Mammary epithelial cell (primary cell): Measurements from ENCODE around the gene TMEM232.
"Not testable (repeated sequence)": the region's sequence is repeated elsewhere in the genome, so short reads cannot be mapped to it uniquely, and the experiment has no call there.

Experiments
- EZH2 ChIP-seq: IDR thresholded peaks from 2 replicates; pipeline ENCODE4 v1.6.1; 2012; ENCODE audit warnings: low read length, inconsistent platforms, borderline replicate concordance
- TF ChIP-seq, protein P1 (sequence below), 2 donors: IDR thresholded peaks in 1 of 2; conservative IDR thresholded peaks in 1 of 2; 2 replicates each; pipeline ENCODE4 v1.5.1; 2011 to 2012; ENCODE audit warnings: inconsistent platforms in 2 of 2, low read length in 2 of 2, mild to moderate bottlenecking in 2 of 2, control low read depth in 1 of 2, low read depth in 1 of 2; ENCODE audit not compliant: insufficient read depth in 1 of 2; ENCODE audit errors: extremely low read depth in 1 of 2

DNA sequence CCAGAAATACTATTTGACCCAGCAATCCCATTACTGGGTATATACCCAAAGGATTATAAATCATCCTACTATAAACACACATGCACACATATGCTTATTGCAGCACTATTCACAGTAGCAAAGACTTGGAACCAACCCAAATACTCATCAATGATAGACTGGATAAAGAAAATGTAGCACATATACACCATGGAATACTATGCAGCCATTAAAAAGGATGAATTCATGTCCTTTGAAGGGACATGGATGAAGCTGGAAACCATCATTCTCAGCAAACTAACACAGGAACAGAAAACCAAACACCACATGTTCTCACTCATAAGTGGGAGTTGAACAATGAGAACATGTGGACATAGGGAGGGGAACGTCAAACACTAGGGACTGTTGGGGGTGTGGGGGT, 35.9 kb downstream of the TMEM232 start:
- TF ChIP-seq, protein P1, sequence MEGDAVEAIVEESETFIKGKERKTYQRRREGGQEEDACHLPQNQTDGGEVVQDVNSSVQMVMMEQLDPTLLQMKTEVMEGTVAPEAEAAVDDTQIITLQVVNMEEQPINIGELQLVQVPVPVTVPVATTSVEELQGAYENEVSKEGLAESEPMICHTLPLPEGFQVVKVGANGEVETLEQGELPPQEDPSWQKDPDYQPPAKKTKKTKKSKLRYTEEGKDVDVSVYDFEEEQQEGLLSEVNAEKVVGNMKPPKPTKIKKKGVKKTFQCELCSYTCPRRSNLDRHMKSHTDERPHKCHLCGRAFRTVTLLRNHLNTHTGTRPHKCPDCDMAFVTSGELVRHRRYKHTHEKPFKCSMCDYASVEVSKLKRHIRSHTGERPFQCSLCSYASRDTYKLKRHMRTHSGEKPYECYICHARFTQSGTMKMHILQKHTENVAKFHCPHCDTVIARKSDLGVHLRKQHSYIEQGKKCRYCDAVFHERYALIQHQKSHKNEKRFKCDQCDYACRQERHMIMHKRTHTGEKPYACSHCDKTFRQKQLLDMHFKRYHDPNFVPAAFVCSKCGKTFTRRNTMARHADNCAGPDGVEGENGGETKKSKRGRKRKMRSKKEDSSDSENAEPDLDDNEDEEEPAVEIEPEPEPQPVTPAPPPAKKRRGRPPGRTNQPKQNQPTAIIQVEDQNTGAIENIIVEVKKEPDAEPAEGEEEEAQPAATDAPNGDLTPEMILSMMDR (conservative IDR thresholded peaks at IDR 0.05 in 1 of 2, IDR thresholded peaks at IDR 0.05 in 1 of 2; ENCODE audit: extremely low read depth in 1 of 2, insufficient read depth in 1 of 2, low read depth in 1 of 2, low read length in 2 of 2): not testable (repeated sequence)
- TF ChIP-seq EZH2: not testable (repeated sequence)
